CD4-positive, alpha-beta T cell treated with Interferon gamma for 1 hour (primary cell): Measurements from ENCODE around the gene CNOT6.

Source experiments
- DNase-seq: peaks from one replicate; pipeline ENCODE4 v3.0.0-alpha.2; 2020

Gene CNOT6

GRCh38 chr5:180625125-180625790 lies 131.1 kb downstream of the CNOT6 start:
- no peak for DNase-seq

- DNase-seq = no peak
These were observed 131.8 kb downstream of the CNOT6 start for GRCh38 chr5:180625791-180626660.

- no peak for DNase-seq
These were observed 132.6 kb downstream of the CNOT6 start for GRCh38 chr5:180626661-180627385.

GRCh38 chr5:180627386-180628120 lies 133.4 kb downstream of the CNOT6 start:
- no peak for DNase-seq
